NCI-H345 treated with DMSO at 0.1 percent for 48 hours (cell line): ENCODE data around the gene FHIT.
"Not testable (repeated sequence)": the region's sequence is repeated elsewhere in the genome, so short reads cannot be mapped to it uniquely, and the experiment has no call there.

Experiments used
- DNase-seq: peaks from one replicate; lab custom pipeline; 2025; ENCODE audit not compliant: unreplicated experiment; lab: John Stamatoyannopoulos, UW

The FHIT gene

GRCh38 chr3:60737633-60738399 is 513.4 kb downstream of the FHIT start:
- no peak for DNase-seq

GRCh38 chr3:60730371-60730770 is 520.9 kb downstream of the FHIT start:
- DNase-seq: no peak

- DNase-seq: no peak
These were observed 522.2 kb downstream of the FHIT start for GRCh38 chr3:60729056-60729455.

DNA sequence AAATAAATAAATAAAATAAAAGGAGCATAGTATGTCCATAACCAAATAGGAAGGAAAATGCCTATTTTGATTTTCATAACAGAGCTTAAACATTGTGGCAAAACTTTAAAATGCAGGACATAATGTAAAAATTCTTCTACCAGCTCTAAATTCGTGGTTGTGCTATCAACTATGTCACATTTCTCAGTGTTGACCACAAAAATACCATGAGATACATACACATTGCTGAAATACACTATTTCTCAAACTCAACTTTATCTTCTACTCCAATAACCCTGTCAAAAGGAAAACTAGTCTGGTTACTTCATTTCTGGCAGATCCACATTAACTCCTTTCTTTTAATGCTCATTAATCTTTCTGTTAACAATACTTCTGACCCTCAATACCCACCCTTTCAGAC is 523.2 kb downstream of the FHIT start:
- DNase-seq: no peak

GRCh38 chr3:60720736-60721135 is 530.5 kb downstream of the FHIT start:
- no peak for DNase-seq

DNA sequence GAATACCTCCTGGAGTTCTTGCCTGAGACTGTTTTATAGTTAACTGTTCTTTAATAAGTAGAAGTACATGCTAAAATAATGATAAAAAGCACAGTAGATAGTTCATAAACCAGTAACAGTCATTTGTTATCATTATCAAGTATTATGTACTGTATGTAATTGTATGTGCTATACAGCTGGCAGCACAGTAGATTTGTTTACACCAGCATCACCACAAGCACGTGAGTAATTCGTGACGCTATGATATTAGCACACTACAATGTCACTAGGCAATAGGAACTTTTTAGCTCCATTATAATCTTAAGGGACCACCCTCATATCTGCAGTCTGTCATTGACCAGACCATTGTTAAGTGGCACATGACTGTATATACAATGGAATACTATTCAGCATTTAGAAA is 534.7 kb downstream of the FHIT start:
- DNase-seq: no peak

- peak; percentile 24 for DNase-seq
These were observed 542.9 kb downstream of the FHIT start for GRCh38 chr3:60708191-60708975.

DNA sequence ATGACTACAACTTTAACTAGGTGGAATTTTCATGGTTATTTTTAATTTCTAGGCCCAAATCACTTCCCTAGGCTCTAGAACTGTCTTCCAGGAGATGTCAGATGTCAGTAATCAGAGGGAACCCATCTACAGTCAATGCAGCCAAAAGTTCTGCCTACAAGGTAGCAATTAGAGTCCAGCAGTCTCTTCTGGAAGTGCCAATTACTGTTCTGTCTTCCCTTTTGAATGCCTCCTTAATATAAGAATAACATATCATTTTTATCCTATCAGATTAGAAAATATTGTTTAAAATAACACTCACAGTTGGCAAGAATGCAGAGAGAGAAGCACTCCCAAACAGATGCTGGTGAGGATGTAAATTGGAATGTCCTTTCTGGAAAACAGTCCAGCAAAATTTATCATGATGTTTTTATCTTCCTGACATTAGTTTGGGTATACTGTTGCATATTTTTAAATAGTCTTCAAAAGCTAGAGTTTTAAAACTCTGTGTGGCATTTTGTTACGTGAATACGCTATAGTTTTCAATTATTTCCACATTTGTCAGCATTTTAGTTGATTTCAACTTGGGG is 543.7 kb downstream of the FHIT start:
- DNase-seq: no peak

DNA sequence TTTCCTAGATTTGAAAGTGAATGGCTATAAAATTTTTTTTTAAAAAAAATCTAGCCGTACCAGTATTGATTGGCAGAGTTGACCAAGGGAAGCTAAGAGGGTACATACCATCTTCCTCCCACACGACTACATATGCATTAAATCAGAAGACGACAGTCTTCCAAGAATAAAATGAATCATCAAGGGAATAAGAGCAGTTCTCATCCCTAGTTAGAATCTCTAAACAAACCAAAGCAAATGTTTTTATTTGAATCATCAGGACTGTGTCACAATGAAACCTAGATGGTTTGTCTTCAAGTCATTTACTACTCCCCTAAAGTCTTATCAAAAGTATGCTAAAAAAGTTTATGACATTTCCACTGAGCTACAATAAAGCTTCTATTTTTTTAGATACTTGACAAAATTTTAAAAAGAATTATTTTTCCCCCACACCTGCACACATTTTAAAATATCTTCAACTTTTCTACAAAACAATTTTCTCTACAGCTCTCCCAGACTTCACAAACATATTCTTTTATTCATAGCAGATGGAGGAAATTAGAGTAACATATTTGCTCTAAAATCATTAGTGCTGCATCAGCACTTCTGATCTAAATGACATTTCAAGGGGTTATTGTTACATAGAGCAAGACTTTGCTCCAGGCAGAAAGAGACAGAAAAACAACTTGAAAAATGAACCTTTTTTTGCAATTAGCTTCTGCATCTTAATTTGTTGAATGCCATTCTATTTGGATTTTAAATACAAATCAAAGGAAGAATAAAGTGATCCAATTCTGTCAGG is 547.1 kb downstream of the FHIT start:
- DNase-seq: no peak

DNA sequence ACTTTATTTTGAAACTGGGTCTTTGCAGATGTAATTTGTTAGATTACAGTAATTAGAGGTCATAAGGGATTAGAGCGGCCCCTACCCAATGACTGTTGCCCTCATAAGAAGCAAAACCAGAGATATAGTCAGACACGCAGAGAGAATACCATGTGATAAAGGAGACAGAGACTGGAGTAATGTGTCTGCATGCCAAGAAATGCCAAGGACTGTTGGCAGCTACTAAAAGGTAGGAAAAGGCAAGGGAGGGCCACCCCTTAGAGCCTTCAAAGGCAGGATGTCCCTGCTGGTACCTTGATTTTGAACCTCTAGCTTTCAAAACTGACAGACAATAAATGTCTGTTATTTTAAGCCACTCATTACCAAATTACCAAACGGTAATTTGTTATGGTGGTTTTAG is 548.2 kb downstream of the FHIT start:
- DNase-seq: no peak

GRCh38 chr3:60698117-60698516 is 553.1 kb downstream of the FHIT start:
- no peak for DNase-seq

DNA sequence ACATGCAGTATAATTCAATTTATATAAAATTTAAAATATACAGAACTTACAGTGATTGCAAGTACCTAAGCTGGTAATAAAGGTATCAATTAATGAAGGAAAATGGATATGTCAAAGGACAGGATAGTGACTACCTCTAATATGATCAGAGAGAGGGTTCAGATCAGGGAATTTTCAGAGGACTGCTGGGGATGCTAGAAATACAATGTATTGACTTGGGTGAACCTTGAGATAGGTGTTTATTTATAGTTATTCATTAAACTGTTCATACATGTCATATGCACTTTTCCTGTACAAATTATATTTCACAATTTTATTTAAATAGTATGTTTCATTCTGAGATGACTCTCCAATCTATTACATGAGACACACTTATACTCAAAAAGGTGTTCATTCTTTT is 554.1 kb downstream of the FHIT start:
- no peak for DNase-seq

DNA sequence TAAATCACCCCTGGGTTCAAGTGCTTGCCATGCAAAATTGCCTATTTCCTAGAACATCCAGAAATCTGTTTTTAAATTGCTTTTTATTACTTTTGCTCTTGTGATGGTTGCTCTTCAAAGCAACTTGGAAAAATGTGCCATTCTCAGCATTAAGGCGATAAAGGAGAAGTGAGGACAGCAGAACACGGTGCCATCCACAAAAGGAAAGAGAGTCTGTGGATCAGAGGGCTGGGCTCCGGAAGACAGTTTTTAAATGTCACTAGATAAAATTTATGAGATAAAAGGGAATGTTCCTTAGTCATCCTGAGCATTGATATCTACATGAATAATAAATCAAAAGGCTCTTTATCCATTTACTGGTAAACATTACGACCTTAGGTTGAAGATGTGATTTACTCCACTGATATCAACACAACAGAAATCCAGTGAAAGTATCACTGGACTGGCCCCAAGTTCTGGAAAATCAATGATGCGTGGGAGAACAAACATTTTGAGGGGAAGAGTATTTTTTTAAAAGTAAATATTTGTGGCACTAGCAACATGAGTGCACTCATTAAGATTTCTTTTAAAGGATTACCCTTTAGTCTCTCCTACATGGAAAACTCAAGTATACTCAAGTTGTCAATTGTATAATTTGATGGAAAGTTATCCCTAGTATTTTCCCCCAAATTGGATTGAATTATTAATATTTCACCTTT is 554.7 kb downstream of the FHIT start:
- no peak for DNase-seq

- no peak for DNase-seq
These were observed 575.8 kb downstream of the FHIT start for GRCh38 chr3:60675424-60675823.

GRCh38 chr3:60674870-60675269 is 576.4 kb downstream of the FHIT start:
- DNase-seq: no peak

GRCh38 chr3:60673123-60673522 is 578.1 kb downstream of the FHIT start:
- DNase-seq: no peak

DNA sequence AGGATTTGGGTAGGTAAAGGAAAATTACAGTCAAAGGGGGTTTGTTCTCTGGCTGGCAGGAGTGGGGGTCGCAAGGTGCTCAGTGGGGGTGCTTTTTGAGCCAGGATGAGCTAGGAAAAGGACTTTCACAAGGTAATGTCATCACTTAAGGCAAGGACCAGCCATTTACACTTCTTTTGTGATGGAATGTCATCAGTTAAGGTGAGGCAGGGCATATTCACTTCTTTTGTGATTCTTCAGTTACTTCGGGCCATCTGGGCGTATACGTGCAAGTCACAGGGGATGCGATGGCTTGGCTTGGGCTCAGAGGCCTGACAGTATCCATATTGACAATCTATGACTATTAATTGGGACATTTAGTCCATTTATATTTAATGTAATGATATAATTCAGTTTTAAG is 578.9 kb downstream of the FHIT start:
- not testable (repeated sequence) for DNase-seq

- no peak for DNase-seq
These were observed 581.6 kb downstream of the FHIT start for GRCh38 chr3:60669636-60670035.

GRCh38 chr3:60660026-60660425 is 591.2 kb downstream of the FHIT start:
- no peak for DNase-seq

- no peak for DNase-seq
These were observed 592.2 kb downstream of the FHIT start for GRCh38 chr3:60659098-60659497.

DNA sequence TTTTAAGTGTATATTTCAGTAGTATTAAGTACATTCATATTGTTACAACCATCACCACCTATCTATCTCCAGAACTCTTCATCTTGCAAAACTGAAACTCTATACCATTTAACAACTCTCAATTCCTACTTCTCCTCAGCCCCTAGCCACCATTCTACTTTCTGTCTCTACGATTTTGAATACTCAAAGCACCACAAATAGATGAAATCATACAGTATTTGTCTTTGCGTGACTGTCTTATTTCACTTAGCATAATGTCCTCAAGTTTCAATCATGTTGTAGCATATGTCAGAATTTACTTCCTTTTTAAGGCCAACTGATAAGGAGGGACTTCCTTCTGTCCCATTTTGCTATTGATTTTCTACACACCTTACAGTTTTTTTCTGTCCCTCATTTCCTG is 593.3 kb downstream of the FHIT start:
- DNase-seq: no peak
